DOHH2 (cell line): Measurements from ENCODE around the gene ERO1B.

Experiments used
- CTCF ChIP-seq: fragments of 200-600 bp; sonication (generic); IDR thresholded peaks from one replicate; pipeline ENCODE4 v1.5.1; 2014; ENCODE audit warnings: antibody characterized with exemption, mild to moderate bottlenecking, low read depth, low read length; ENCODE audit not compliant: poor library complexity, severe bottlenecking
- EZH2phosphoT487 ChIP-seq: fragments of 200-600 bp; sonication (generic); IDR thresholded peaks from 2 replicates; pipeline ENCODE4 v1.6.1; 2017; ENCODE audit warnings: borderline replicate concordance, mild to moderate bottlenecking, antibody characterized with exemption, low read length, moderate library complexity, mixed read lengths

- no peak for TF ChIP-seq CTCF
- no peak for TF ChIP-seq EZH2phosphoT487
Measured at GRCh38 chr1:236301958-236302335, 20.2 kb upstream of the ERO1B start.
